Activated T-helper 2 cell treated with anti-CD3 and anti-CD28 coated beads, Interferon-gamma antibody, Interleukin-2, Interleukin-4, amounts not matched to agents 10 μg/mL and 5 μg/mL and 100 μg/mL, durations not matched to agents 14 hours and 24 hours and 36 hours (primary cell): ENCODE measurements around the gene RRAS2. TPM values are rescaled to one million over a fixed set of nuclear protein-coding genes. Genes with fewer than 3 reads are reported as not detected.
"Not testable (repeated sequence)": the region's sequence is repeated elsewhere in the genome, so short reads cannot be mapped to it uniquely, and the experiment has no call there.

Experiments
- DNase-seq: peaks from one replicate; pipeline ENCODE4 v3.0.0; 2021; ENCODE audit warnings: low spot score
- H3K27ac Mint-ChIP-seq: one replicate; pipeline ENCODE4 v1.8.0; 2021; ENCODE audit warnings: mixed read lengths
- H3K27me3 Mint-ChIP-seq: one replicate; pipeline ENCODE4 v1.8.0; 2021; ENCODE audit warnings: low read depth, mixed read lengths
- H3K36me3 Mint-ChIP-seq: one replicate; pipeline ENCODE4 v1.8.0; 2021; ENCODE audit warnings: low read depth, mixed read lengths
- H3K4me1 Mint-ChIP-seq: one replicate; pipeline ENCODE4 v1.8.0; 2021; ENCODE audit warnings: low read depth, mixed read lengths
- H3K4me3 Mint-ChIP-seq: one replicate; pipeline ENCODE4 v1.8.0; 2021; ENCODE audit warnings: low read depth, mild to moderate bottlenecking, moderate library complexity, mixed read lengths
- H3K9me3 Mint-ChIP-seq: one replicate; pipeline ENCODE4 v1.8.0; 2021; ENCODE audit warnings: mixed read lengths
- intact Hi-C: fragments of 100-400 bp; cut with micrococcal nuclease; formaldehyde crosslinking; loops from one replicate; pipeline ENCODE4 v1.15.1; 2023
- total RNA-seq: library from RNA; stranded (reverse); gene quantifications from 2 replicates; pipeline ENCODE4 v1.2.3, GENCODE V29; 2022

The RRAS2 gene
- total RNA-seq, 1 donor from 2014 or later = 65.2 TPM

DNA sequence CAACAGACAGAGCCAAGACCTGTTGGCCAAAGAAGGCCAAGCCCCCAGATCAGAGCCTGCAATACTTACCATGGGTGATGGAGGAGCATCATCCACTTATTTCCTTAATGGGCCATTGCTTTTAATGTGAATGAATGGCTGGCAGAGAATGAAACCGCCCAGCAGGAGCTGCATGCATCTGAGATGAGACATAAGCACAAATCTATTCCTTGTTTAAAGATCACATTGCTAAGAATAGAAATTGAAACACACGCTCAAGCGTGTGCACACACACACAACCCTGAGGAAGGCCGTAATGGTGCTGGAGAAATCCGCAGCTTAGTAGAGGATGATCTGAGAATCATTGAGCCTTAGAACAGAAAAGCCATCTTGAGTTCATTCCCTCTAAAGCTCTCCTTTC, 5.3 kb upstream of the RRAS2 start:
- Mint-ChIP-seq H3K4me1 (peaks cover 37% of the 10 kb centered on the region), H3K27ac (no peak overlapping the region), H3K9me3 (no peaks in the 10 kb centered on the region), H3K36me3 (no peaks in the 10 kb centered on the region), H3K4me3 (no peak overlapping the region), H3K27me3 (peaks cover 13% of the 10 kb centered on the region)
- no peak for DNase-seq
- intact Hi-C loops = no loop called here

DNA sequence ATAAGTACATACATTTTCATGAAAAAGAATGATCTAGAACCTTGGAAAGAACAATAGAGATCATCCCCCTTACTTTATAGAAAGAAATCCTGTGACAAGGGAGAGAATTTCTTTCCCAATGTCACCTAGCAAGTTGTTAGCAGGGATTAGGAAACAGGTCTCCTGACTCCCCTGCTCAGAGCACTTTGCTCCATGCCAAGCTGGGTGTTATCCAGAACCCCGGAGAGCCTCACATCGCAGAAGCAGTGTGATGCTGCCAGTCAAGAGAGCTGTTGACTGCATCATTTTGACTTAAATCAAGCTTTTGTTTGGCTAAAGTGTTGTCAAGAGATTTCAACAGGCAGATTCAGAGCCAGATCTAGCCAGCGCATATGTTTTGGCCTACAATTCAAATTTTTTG, 3.6 kb upstream of the RRAS2 start:
- no peak for DNase-seq
- peaks cover 31% of the 10 kb centered on the region for H3K4me1 Mint-ChIP-seq
- no peak overlapping the region for H3K27ac Mint-ChIP-seq
- H3K27me3 Mint-ChIP-seq = peaks cover 14% of the 10 kb centered on the region
- H3K4me3 Mint-ChIP-seq = no peak overlapping the region
- intact Hi-C loops = no loop called here
- no peaks in the 10 kb centered on the region for H3K36me3 Mint-ChIP-seq
- no peaks in the 10 kb centered on the region for H3K9me3 Mint-ChIP-seq

DNA sequence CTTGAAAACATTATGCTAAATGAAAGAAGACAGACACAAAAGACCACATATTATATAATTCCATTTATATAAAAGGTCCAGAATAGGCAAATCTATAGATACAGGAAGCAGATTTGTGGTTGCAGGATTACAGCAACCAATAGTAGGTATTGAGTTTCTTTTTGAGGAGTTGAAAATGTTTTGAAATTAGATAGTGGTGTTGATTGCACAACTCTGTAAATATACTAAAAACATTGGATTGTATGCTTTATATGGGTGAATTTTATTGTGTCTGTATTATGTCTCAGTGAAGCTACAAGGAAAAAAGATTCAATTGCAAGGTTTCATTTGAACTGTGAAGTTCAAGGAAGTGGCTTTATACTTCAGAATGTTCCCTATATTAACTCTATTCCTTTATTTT, 3.0 kb upstream of the RRAS2 start:
- H3K4me3 Mint-ChIP-seq = no peak overlapping the region
- intact Hi-C loops = no loop called here

DNA sequence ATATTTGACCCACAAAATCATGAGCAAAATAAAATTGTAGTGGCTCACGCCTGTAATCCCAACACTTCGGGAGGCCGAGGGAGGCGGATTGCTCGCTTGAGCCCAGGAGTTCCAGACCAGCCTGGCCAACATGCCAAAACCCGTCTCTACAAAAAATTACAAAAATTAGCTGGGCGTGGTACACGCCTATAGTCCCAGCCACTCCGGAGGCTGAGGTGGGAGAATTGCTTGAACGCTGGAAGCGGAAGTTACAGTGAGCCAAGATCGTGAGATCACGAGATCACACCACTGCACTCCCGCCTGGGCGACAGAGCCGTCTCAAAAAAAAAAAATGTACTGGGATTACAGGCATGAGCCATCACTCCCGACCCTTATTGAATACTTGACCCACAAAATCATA, 2.0 kb upstream of the RRAS2 start:
- H3K4me3 Mint-ChIP-seq = no peak overlapping the region
- peaks cover 36% of the 10 kb centered on the region for H3K4me1 Mint-ChIP-seq
- DNase-seq = no peak
- intact Hi-C loops = no loop called here
- peaks cover 14% of the 10 kb centered on the region for H3K27me3 Mint-ChIP-seq
- H3K27ac Mint-ChIP-seq = no peak overlapping the region
- no peaks in the 10 kb centered on the region for H3K9me3 Mint-ChIP-seq
- peaks cover 7% of the 10 kb centered on the region for H3K36me3 Mint-ChIP-seq

More for the DNA sequence above, 3.0 kb upstream of the RRAS2 start:
- Mint-ChIP-seq H3K9me3 (no peaks in the 10 kb centered on the region), H3K36me3 (peaks cover 3% of the 10 kb centered on the region), H3K27me3 (peaks cover 14% of the 10 kb centered on the region), H3K4me1 (peaks cover 31% of the 10 kb centered on the region), H3K27ac (no peak overlapping the region)
- no peak for DNase-seq

DNA sequence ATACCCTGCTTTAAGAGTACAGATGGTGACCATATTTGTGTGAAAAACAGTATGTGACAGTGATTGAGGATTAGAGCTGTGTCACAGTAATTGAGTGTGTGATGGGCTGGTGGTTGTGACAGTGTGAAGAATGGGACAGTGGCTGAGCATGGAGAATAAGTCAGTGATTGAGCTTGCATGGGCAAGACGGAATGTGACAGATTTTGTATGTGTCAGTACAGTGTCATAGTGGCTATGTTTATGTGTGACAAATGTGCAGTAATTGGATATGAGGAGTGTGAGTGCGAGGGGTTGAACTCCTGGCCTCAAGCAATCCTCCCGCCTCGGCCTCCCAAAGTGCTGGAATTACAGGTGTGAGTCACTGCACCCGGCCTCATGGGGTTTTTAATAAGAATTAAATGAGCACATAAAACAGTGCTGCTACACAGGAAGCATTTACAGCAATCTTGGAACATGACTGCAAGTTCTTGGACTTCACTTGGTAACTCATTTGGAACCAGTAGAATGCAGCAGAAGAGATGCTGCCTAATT, 583 bp upstream of the RRAS2 start:
- no peak overlapping the region for H3K27ac Mint-ChIP-seq
- H3K4me1 Mint-ChIP-seq = peaks cover 38% of the 10 kb centered on the region
- peak overlapping the region; percentile 67 for H3K4me3 Mint-ChIP-seq
- peaks cover 13% of the 10 kb centered on the region for H3K36me3 Mint-ChIP-seq
- intact Hi-C loops = loop anchor here (1.0 to 5.0 kb wide), 4 partner anchors 16 to 58 kb away; no protein-coding TSS in a partner anchor
- DNase-seq = no peak
- H3K27me3 Mint-ChIP-seq = peaks cover 14% of the 10 kb centered on the region
- H3K9me3 Mint-ChIP-seq = no peaks in the 10 kb centered on the region

DNA sequence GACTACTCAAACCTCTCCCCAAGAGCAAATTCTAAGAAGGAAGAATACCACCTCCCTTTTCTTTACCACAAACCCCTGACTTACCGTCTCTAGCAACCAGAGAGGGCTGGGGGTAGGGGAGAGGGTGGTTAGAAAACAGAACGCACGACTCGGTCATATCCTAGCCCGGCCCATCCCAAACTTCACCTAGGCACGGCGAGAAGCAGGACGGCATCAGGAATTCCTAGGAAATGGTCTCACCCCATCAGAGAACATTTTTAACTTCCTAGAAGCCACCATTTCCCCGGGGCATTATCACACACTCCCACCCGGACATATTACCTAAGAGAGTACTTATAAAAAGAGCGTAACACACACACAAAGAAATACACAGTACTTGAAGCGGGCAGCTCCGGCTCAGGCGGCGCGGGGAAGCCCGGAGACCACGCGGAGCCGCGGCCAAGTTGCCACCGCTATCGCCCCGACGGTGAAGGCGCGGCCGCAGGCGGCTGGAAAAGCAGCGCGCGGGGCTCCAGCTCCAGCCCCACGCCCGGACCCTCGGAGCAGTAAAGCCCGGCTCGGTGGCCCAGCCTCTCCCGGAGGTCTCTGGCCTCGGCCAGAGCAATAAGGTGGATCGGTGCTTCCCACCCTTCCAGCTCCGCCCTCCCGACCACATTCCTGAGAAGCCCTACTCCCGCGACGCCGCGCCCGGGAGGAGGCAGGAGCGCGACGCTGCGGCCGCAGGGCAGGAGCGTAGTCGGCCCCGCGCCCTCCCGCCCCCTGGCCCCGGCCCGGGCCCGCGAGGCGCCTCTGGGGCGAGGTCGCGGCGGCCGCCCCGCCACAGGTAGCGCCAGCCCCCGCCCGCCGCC, 878 bp downstream of the RRAS2 start:
- intact Hi-C loops = loop anchor here (5.0 kb wide), 2 partner anchors 51 to 59 kb away; no protein-coding TSS in a partner anchor
- Mint-ChIP-seq H3K27ac (peak overlapping the region; percentile 94), H3K27me3 (peaks cover 14% of the 10 kb centered on the region), H3K4me1 (peaks cover 44% of the 10 kb centered on the region), H3K9me3 (no peaks in the 10 kb centered on the region), H3K4me3 (peak overlapping the region; percentile 95), H3K36me3 (peaks cover 25% of the 10 kb centered on the region)
- DNase-seq = peak; percentile 27

DNA sequence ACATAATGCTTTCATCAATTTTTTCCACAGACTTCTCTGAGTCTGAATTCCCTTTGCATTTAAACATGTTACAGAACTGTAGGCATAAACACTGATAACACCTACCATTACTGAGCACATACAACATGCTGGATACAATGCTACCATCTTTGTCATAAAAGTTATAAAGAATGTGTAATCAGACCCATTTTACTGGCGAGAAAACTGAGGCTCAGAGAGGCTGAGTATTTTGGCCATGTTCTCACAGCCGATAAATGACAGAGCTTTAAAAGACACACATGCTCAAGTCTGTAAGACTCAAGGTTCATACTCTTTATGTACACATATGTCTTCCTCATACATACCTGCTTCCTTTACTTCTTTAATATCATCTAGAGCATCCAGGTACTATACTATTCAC, 2.6 kb downstream of the RRAS2 start:
- peaks cover 32% of the 10 kb centered on the region for H3K4me1 Mint-ChIP-seq
- intact Hi-C loops = loop anchor here (5.0 kb wide), 2 partner anchors 49 to 61 kb away; no protein-coding TSS in a partner anchor
- peaks cover 27% of the 10 kb centered on the region for H3K36me3 Mint-ChIP-seq
- no peak for DNase-seq
- H3K4me3 Mint-ChIP-seq = peak overlapping the region; percentile 40
- no peaks in the 10 kb centered on the region for H3K9me3 Mint-ChIP-seq
- H3K27ac Mint-ChIP-seq = no peak overlapping the region
- H3K27me3 Mint-ChIP-seq = peaks cover 11% of the 10 kb centered on the region

DNA sequence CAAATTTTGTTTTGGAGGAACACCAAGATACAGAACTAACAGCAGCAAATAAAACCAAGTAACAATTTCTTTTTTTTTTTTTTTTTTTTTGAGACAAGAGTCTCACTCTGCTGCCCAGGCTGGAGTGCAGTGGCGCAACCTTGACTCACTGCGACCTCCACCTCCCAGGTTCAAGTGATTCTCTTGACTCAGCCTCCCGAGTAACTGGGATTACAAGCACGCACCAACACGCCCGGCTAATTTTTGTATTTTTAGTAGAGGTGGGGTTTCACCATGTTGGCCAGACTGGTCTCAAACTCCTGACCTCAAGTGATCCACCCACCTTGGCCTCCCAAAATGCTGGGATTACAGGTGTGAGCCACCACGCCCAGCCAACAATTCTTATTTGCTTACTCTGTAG, 4.4 kb downstream of the RRAS2 start:
- not testable (repeated sequence) for DNase-seq, H3K27me3 Mint-ChIP-seq, H3K4me3 Mint-ChIP-seq, H3K27ac Mint-ChIP-seq, H3K9me3 Mint-ChIP-seq
- intact Hi-C loops = loop anchor here (5.0 kb wide), 2 partner anchors 47 to 63 kb away; no protein-coding TSS in a partner anchor
- peaks cover 40% of the 10 kb centered on the region for H3K36me3 Mint-ChIP-seq
- peaks cover 33% of the 10 kb centered on the region for H3K4me1 Mint-ChIP-seq

DNA sequence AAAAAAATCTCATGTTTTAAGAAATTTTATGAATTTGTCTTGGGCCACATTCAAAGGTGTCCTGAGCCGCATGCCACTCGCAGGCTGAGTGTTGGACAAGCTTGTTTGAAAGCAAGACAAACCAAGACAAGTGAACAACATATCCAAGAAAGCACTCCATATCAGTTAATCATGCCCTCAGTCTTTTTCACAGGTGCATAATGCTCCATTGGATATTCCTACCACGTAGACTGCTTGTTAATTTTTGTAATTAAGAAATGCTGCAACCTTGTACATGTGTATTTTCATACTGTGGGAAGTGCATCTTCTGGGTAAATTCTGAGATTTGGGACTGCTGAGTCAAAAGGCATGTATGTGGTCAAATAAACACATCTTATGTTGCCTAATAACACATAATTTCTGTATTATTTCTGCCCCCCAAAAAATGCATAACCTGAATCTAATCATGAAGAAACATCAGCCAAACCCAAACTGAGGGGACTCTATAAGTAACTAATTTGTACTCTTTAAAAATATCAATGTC, 8.2 kb downstream of the RRAS2 start:
- Mint-ChIP-seq H3K36me3 (peaks cover 56% of the 10 kb centered on the region), H3K27ac (no peak overlapping the region), H3K27me3 (no peaks in the 10 kb centered on the region), H3K9me3 (peaks cover 23% of the 10 kb centered on the region), H3K4me3 (no peak overlapping the region), H3K4me1 (peaks cover 13% of the 10 kb centered on the region)
- no peak for DNase-seq
- intact Hi-C loops = no loop called here

DNA sequence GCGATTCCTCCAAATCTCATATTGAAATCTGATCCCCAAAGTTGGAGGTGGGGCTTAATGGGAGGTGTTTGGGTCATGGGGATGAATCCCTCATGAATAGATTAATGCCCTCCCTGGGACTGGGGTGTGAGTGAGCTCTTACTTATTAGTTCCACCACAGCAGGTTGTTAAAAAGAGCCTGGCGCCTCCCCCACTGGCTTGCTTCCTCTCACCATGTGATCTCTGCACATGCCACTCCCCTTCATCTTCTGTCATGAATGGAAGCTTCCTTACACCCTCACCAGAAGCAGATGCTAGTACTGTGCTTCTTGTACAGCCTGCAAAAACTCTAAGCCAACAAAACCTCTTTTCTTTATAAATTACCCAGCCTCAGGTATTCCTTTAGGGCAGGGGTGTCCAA, 8.8 kb downstream of the RRAS2 start:
- no peak overlapping the region for H3K4me3 Mint-ChIP-seq
- peaks cover 61% of the 10 kb centered on the region for H3K36me3 Mint-ChIP-seq
- intact Hi-C loops = no loop called here
- no peak for DNase-seq
- H3K27ac Mint-ChIP-seq = no peak overlapping the region
- peaks cover 14% of the 10 kb centered on the region for H3K4me1 Mint-ChIP-seq
- peaks cover 28% of the 10 kb centered on the region for H3K9me3 Mint-ChIP-seq
- H3K27me3 Mint-ChIP-seq = no peaks in the 10 kb centered on the region

DNA sequence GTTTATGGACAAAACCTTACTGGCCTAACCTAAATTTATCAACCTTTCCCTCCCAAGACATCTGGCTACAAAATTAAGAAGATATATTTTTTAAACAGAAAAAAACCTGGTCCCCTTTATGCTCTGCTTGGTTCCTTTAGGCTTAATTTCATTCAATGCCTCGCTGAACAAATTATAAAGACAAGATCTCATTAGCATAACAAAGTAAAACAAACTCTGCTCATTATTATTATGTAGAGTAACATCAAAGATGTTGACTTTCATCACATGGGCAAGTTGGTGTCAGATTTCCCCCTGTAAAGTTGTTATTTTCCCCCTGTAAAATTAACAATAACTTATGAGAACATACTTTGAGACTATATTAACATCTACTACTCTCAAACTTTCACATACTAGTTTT, 11.0 kb downstream of the RRAS2 start:
- Mint-ChIP-seq H3K27me3 (no peaks in the 10 kb centered on the region), H3K4me3 (no peak overlapping the region), H3K36me3 (peaks cover 54% of the 10 kb centered on the region), H3K9me3 (peaks cover 35% of the 10 kb centered on the region), H3K4me1 (peaks cover 9% of the 10 kb centered on the region), H3K27ac (no peak overlapping the region)
- intact Hi-C loops = no loop called here
- DNase-seq = no peak

DNA sequence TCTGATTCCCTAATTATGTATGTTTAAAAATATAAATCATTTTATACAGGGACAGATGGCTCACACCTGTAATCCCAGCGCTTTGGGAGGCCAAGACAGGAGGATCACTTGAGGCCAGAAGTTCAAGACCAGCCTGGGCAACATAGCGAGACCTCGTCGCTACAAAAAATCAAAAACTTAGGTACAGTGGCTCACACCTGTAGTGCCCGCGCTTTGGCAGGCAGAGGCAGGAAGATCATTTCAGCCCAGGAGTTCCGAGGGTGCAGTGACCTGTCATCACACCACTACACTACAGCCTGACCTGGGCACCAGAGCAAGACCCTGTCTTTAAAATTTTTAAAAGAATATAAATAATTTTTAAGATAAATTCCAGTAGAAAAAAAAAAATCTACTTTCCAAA, 11.5 kb downstream of the RRAS2 start:
- Mint-ChIP-seq H3K36me3 (peaks cover 54% of the 10 kb centered on the region), H3K27me3 (no peaks in the 10 kb centered on the region), H3K4me3 (no peak overlapping the region), H3K4me1 (peaks cover 10% of the 10 kb centered on the region), H3K27ac (no peak overlapping the region), H3K9me3 (peaks cover 35% of the 10 kb centered on the region)
- no peak for DNase-seq
- intact Hi-C loops = no loop called here

DNA sequence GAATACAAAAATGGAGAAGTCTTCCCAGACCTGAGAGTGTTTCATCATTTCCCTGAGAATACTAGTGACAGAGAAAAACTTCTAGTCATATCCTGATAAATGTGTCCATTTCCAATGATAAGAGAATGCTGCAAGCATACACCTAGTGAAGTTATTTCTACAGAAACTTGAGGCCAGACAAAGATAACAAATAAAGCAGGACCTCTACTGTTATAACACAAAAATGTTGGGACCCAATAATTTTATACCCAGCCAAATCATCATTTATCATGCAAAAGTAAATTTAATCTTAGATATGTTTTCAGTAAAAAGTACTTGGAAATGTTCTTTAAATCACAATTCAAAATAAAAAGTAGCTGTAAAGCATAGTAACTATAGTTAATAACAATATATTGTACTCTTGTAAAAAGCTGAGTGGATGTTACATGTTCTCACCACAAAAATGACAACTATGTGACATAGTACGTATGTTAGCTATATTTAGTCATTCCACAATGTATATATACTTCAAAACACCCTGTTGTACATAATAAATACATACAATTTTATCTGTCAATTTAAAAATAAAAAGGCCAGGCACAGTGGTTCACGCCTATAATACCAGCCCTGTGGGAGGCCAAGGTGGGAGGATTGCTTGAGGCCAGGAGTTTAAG, 12.6 kb downstream of the RRAS2 start:
- Mint-ChIP-seq H3K4me1 (peaks cover 18% of the 10 kb centered on the region), H3K27ac (no peak overlapping the region), H3K9me3 (peaks cover 35% of the 10 kb centered on the region), H3K27me3 (no peaks in the 10 kb centered on the region), H3K4me3 (no peak overlapping the region), H3K36me3 (peaks cover 54% of the 10 kb centered on the region)
- intact Hi-C loops = no loop called here
- DNase-seq = no peak
